AG04450 (cell line): ENCODE measurements around the gene FCHO2. TPM values are rescaled to one million over a fixed set of nuclear protein-coding genes. Genes with fewer than 3 reads are reported as not detected.

Experiments
- CTCF ChIA-PET: fragments of 300-600, 350-600 bp; formaldehyde crosslinking; extraction: SDS; loops from one replicate; lab custom pipeline; 2022; ENCODE audit warnings: antibody characterized with exemption, inconsistent platforms; lab: Charles Lee
- POLR2A ChIA-PET: fragments of 350-600 bp; formaldehyde crosslinking; extraction: SDS; loops from one replicate; lab custom pipeline; 2021; ENCODE audit warnings: antibody characterized with exemption, inconsistent platforms; lab: Yijun Ruan, JAX
- DNase-seq: peaks from one replicate; pipeline ENCODE4 v3.0.0-alpha.2; 2011; ENCODE audit warnings: low read depth, low spot score
- H3K27ac ChIP-seq: one replicate; pipeline ENCODE4 v1.5.1; 2012; ENCODE audit warnings: low read depth, low read length, control low read depth
- H3K27me3 ChIP-seq: one replicate; pipeline ENCODE4 v1.6.0; 2012; ENCODE audit warnings: low read length; ENCODE audit not compliant: control insufficient read depth, insufficient read depth
- H3K4me3 ChIP-seq: 2 replicates; pipeline ENCODE4 v1.5.1; 2011; ENCODE audit warnings: mild to moderate bottlenecking, low read depth, low read length, control low read depth
- H3K9me3 ChIP-seq: 2 replicates; pipeline ENCODE4 v1.5.1; 2012; ENCODE audit warnings: low read length; ENCODE audit not compliant: control insufficient read depth, insufficient read depth
- CTCF ChIP-seq: IDR thresholded peaks from 2 replicates; pipeline ENCODE4 v1.5.1; 2011; ENCODE audit warnings: low read depth, low read length, control low read depth, inconsistent platforms
- polyA plus RNA-seq: library from polyadenylated mRNA; depleted of rRNA; stranded (reverse); fragments of >200 nt; gene quantifications from 2 replicates; pipeline ENCODE4 v1.2.3, GENCODE V29; 2011; rRNA removed

FCHO2 gene
- polyA plus RNA-seq, 1 experiment = 10.4 TPM

- ChIA-PET CTCF (interaction anchor here (1.1 to 2.5 kb wide), 2 partner anchors 77 to 315 kb away, joined by 7 to 8 read pairs; no protein-coding TSS in a partner anchor), POLR2A (no interaction called here)
- TF ChIP-seq CTCF = no peak
- no peak overlapping the region for H3K27ac ChIP-seq
- DNase-seq = no peak
- H3K4me3 ChIP-seq = no peak overlapping the region
- H3K9me3 ChIP-seq = no peaks in the 10 kb centered on the region
- peaks cover 2% of the 10 kb centered on the region for H3K27me3 ChIP-seq
Measured at GRCh38 chr5:73139485-73139884, 183.6 kb downstream of the FCHO2 start.

Other genes starting within 250 kb of the FCHO2 start
- 110 and 134 TPM in 2 replicates for gene TNPO1, start 139.4 kb upstream of the FCHO2 start, polyA plus RNA-seq
- 10.6 and 10.9 TPM in 2 replicates for gene TMEM171, start 164.5 kb downstream of the FCHO2 start, polyA plus RNA-seq
- gene TMEM174, start 217.2 kb downstream of the FCHO2 start, polyA plus RNA-seq = not detected in 2 replicates